ENCODE results near the gene ARL8A.
"Not testable (repeated sequence)": the region's sequence is repeated elsewhere in the genome, so short reads cannot be mapped to it uniquely, and the experiment has no call there.

The ARL8A gene

DNA sequence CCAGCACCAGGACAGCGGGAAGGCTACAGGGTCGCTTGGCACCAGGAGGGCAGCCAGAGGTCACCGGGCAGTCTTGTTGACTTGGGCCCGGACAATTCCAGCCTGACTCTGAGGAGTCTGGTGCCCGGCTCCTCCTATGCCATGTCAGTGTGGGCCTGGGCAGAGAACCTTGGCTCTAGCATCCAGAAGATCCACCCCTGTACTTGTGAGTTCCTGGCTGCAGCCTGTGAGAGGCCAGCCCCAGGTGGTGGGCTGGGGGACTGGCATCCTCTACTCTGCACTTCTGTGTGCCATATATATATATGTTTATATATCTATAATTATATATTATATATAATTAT is 27.4 kb upstream of the ARL8A start:
- DNase-seq = no peak

DNA sequence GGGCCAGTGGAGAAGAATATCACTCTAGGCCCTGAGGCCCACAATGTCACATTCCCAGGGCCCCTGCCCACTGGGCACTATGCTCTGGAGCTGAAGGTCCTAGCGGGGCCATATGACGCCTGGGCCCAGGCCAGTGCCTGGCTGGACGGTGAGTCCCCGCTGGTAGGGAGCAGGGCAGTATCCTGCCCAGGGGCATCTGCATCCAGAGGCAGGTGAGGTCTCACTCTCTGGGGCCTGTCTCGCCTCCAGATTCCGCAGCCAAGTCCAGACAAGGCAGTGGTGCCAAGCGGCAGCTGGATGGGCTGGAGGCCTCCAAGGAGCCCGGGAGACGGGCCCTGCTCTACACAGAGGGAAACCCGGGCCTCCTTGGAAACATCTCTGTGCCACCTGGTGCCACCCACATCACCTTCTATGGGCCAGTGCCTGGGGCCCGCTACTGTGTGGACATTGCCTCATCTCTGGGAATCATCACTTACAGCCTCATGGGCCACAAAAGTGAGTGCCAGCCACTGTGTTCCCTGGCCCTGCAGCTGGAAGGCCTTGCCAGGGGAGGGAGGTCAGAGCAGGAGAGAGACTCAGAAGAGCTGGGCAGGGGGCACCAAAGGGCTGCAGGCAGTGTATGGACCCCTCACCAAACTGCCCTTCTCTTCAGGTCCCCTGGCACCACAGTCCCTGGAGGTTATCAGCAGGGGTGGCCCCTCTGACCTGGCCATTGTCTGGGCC is 26.9 kb upstream of the ARL8A start:
- DNase-seq = no peak

DNA sequence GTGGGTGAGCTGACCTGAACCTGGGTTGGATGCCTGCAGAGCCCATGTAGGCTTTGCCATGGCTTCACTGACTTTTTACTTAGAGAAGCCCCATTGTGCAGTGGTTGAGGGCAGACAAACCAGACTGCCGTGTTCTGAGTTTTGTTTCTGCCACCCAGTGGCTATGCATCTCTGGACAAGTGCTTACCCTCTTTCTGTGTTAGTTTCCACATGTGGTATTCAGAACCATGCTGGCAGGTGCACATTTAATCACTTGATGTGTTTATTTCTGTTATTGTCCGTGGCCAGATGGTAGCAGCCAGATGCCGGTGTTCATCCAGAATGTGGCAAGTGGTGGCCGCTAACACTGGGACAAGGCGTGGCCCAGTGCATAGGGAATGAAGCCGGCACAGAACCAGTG is 26.2 kb upstream of the ARL8A start:
- no peak for DNase-seq

DNA sequence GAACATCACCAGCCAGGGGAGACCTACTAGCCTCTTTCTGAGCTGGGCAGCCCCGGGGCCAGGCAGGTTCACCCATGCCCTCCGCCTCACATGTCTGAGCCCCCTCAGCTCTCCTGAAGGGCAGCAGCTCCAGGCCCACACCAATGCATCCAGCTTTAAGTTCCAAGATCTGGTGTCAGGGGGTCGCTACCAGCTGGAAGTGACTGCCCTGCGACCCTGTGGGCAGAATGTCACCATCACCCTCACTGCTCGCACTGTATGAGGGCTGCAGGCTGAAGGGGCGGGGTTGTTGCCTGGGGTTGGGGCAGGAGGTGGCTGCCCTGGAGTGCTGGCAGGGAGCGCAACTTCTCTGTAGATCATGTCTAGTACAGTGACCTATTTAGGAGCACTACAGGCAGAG is 24.3 kb upstream of the ARL8A start:
- no peak for DNase-seq

DNA sequence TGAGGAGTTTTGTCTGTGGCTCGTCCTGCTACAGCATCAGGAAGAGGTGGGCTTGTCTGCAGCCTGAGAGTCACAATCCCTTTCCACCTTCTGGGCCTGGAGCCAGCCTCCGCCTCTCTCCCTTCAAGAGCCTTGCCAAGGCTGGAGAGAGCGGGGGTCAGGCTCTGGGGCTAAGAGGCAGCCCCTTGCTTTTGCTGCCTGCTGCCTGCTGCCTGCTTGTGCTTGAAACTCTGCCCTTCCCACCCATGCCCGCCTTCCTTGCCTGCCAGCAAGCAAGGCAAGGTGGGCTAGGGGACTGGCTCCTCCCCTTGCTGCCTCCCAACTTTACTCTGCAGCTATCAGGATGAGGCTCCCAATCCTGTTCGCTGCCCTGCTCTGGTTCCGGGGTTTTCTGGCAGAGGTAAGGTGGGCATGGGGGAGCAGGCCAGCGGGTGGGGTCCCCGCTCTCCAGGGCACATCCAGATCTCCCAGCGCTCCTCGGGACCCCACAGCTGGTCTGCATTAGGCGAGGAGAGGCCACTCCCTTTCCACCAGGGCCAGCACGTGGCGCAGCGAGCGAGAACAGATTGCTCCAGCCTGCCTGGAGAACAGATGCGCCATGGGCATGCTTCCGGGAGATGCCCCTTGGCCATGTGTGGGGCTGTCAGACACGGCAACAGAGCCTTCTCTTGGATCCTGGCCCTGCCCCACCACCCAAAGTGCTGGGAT is 23.3 kb upstream of the ARL8A start:
- DNase-seq = no peak

DNA sequence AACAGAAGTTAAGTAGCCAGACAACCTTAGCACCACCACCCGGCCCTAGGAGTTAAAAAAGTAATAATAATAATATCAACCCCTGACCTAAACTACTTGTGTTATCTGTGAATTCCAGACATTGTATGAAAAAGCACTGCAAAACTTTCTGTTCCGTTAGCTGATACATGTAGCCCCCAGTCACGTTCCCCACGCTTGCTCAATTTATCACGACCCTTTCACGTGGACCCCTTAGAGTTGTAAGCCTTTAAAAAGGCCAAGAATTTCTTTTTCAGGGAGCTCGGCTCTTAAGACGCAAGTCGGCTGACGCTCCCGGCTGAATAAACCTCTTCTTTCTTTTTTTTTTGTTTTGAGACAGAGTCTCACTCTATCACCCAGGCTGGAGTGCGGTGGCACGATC is 22.5 kb upstream of the ARL8A start:
- DNase-seq = not testable (repeated sequence)

DNA sequence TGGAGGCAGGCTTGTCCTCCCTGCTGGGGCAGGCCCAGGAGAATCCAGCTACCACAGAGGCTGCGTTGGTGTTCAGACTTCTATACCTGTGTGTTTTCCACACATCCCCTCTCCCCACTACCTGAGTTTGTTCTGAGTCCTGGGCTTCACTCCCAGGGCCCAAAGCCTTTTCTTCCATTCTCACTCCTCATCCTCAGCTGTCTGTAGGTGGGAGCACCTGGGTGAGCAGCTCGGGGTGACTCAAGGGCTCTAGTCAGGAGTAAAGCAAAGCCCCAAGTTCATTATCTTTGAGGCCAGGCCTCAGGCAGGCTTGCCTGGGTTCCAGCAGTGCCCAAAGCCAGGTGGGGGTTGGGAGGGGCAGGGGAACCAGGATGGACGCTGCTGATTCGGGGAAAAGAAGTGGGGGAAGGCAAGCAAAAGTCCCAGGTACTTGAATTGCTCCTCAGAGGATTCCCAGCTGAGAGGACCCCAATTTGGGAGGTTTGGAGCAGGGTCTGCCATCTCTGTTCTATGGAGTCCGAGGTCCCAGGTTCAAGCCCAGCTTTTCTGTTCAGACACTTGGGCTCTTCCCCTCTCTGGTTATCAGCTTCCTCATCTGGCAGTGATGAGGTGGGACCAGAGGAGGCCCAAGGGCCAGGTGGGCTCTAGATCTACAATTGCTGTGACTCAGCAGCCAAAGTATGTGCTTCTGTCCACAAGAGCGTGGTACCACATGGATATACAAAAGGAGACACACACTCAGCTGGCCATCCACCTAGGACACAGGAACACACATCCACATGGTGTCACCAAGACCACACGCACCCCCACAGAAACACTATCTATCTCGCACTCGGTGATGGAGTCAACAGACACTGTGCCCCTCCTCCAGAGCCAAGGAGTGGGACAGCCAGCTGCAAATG is 21.7 kb upstream of the ARL8A start:
- DNase-seq = no peak

DNA sequence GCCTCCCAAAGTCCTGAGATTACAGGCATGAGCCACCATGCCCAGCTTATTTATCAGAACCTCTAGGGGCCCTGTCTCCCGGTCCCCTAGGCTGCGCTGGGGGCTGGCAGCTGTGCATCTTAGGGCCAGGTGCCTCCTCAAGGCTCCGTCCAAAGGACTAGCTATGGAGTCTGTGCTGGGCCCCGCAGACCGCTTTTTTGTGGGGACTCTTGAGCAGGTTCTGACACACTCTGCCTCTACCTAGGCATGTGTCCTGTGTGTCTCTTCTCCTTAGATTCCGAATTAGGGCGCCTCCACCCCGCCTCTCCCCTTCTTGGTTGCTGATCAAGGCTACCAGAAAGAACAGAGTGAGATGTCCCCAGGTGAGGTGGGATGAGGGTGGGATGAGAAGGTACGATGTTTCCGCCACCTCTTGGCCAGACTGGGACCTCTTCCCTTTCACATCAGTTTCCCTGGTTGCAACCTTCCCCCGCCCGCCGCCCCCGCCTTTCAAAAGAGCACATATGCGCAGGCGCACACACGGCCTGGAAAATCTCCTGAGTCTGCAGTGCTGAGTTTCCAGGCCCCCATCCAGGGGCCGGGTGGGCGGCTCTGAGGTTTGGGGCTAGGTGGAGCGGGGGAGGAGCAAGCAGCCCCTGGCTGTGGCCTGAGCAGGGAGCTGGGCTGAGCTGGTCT is 20.9 kb upstream of the ARL8A start:
- no peak for DNase-seq

DNA sequence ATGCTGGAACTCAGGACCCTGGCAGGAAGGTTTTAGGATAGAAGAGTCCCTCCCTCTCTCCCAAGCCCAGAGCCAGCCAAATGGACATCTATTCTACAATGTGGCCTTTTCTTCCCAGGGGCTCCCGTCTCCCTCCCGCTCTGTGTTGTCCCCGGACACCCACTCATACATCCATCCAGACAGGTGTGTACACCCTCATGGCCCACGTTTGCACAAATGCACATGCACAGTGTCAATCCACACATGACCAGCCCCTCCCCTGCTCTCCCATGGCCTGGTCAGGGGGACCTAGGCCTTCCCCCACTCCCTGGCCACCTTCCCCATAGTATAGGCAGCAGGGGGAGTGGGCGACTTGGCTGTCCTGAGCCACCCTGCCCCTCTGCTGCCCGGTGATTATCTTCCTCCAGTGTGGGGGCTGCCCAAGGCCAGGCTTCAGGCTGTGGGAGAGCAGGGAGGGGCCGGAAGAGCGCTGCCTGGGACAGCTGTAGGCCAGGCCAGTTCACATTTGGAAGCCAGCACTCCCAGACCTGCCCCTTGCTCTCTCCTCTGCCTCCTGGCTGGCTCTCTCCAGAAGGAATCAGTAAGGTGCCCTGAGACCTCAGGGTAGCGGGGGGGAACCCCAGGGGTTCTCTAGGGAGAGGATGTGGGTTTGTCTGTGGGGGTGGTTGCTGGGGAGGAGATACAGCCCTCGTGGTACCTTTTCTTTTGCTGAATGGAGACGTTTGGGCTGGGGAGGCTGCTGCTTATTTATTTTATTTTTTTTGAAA is 19.9 kb upstream of the ARL8A start:
- DNase-seq = no peak

DNA sequence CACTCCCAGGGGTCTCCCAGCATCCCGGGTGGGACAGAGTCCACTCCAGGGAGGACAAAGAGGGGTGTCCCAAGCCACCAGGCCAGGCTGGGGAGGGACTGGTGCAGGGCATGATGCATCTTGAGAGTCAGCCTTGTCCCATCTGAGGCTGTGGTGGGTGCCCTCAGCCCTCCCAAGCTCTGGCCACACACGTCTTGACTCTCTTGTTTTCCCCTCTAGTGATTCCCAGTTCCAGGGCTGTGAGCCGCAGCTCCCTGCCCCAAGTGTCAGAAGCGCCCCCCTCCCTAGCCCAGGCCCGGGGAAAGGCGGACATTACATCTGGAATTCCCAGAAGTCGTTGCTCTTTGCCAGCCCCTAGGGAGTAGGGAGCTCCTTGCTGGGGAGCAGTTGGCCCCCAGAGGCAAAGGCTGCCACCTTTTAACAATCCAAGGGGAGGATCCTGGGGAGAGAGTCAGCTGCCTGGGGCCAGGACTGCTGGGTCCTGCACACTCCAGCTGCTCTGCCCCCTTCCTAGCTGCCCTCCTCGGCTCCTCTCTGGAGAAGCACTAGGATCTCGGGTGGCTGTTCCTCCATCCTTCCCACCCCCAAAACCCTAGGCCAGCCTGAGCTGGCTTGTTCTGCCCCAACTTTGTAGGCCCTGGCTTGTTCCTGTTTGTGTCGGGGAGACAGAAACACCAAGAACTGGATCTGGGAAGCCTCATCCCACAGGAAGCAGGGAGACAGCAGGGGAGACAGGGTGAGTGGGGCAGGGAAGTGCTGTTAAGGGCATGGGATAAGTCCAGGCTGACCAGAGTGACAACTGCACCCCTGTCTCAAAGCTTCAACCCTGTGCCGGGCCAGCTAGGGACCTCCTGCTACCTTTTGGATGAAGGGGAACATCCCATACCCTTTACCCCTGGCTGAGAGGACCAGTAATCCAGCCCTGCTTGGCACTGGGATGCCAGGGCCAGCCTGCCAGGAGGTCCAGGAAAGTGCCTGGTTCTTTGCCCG is 19.0 kb upstream of the ARL8A start:
- no peak for DNase-seq

DNA sequence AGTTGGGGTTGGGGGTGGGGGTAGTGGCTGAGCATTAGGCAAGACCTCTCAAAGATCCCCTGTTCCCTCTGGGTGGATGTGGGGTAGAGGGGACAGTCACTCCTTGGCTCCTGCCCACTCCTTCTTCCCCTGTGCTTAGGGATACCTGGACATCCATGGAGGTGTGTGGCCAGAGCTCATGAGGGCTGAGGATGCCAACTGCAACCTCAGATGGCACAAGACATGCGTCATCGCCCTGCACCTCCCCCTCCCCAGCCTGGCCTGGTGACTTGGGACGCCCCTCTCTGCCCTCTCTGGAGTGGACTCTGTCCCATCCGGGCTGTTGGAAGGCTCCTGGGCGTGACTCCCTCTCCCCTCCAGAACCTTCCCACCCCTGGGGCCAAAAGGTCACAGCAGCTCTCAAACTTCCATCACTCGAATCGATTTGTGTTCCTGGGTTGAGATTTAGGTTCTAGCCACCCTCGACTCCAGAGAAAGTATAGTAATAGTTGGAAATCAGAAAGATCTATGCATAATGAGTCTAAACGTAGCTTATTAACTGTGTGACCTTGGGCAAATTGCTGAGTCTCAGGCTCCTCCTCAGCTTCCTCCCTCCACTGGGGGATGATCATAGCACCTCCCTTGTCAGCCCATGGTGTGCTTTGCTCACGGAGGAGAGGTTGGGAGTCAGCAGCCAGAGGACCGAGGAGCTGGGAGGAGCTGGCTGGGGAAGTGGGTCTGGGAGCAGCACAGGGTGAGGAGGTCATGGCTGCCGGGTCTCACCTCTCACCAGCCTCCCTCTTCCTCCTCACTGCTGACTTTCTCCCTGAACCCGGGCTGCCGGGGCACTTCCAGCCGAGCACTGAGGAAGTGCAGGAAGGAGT is 18.1 kb upstream of the ARL8A start:
- no peak for DNase-seq

DNA sequence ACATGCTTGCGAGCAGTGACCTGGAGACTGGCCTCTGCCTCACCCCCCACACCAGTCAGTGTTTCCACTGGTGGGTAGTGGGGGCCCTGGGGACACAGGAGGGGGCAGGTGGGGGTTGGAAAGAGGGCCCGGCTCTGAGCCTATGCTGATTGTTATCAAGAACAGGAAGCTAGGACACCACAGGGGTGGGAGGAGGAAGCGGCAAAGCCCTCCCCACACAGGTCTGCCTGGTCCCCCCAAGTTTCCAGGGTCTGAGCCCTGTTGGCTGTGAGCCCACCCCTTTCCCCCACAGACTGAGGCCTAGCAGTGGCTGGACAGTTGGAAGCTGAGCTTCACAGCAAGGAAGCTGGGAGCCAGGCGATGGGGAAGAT is 17.5 kb upstream of the ARL8A start:
- no peak for DNase-seq

DNA sequence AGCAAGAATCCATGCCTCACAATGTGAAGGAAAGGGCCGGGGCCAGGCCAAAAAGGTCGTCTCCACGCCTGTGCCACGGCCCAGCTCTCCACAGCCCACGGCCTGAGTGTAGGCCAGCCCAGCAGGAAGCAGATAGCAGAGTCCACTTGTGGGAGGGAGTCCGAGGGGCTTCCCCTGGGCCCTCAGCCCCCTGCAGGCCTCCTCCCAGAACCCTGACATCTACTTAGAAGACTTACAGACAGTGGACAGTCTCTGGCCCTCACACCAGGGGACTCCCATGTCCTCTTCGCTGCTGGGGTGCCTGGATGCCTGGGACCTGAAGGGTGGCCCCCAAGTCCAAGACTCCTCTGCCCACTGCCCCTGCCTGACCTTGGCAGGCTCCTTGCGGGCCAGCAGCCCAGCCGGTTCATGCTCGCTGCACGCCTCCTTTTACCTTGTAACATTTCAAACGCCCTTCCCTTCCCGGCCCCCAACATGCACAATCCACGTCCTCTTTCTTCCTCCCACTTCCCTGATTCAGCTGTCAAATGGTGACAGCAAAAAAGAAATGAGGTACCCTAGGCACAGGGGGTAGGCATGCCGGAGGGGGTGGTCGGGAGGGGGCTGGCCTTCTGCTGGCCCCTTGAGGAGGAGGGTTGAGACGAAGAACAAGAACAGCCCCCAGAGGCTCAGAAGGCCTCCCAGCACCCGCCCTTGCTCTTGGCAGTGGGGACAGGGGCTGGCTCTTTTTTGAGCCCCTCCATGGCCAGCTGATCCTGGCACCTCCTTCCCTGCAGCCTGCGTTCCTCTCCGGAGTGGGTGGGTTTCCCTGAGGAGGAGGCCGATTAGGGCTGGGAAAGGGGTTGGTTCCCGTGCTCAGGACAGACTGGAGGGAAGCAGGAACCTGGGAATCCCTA is 16.9 kb upstream of the ARL8A start:
- DNase-seq = no peak

DNA sequence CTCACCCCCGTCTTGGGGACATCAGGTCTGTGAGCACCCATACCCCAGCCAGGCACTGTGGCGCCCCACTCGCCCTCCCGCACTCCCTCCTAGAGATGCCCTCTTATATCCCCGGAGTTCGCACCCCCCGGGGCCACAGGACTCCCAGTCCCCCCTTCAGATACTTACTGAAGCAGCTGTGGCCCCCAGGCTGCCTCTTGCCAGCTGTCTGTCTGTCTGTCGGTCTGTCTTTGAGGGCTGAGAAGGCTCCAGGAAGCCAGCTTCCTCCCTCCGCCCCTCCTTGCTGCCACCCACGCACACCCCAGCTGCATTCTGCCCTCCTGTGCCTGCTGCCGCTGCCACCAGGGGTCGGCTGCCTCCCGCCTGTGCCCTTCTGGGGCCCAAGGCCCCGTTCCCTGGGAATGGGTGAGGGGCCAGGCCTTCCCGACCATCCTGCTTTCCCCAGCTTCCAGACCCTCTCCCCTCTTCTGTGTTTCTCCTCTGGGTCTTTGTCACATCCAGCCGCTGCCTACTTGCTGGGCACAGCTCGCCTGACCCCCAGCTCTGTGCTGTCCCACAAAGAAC is 15.9 kb upstream of the ARL8A start, which contains the start of gene PTPN7:
TSS of gene PTPN7 (minus strand) at position 226 of the 564 bp plus-strand sequence. CDS start 1,200 bp downstream, outside the sequence.
- peak; percentile 52 to 80 for DNase-seq

DNA sequence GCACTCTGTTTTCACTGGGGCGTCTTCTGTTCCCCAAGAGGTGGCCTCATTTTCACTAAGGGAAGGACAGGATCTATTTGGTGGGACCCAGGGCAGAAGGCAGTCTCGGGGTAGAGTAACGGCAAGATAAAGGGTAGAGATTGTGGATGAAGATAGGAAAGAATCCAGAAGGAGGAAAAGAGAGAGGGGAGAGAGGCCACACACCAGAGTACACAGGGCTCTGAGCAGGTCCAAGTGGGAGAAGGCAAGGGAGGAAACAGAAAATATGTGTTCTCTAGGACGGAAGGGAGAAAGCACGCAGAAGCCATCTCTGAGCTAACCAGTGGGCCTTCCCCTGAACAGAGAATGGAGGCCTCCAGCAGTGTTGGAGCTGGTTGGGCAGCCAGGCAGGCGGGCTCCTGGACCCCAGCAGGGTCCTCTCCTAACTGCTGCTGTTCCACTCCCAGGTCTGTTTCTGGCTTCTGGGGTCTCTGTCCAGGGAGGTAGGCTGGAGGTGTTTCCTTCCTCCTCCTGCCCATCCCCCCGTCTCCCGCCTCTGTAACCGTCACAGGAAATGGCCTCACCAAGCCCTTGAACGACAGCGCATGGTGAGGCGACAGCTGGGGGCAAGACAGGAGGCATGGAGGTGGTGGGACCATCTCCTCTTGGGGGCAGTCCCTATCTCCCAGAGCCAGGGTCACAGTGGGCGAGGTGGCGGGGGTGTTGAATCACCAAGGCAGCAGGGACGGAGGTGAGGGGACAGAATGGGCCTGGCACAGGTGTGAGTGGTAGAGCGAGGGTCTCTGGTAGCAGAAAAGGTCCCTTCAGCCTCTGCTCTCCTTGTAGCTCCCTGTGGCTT is 15.2 kb upstream of the ARL8A start:
- DNase-seq = peak in 1 of 2 donors; percentile 38

DNA sequence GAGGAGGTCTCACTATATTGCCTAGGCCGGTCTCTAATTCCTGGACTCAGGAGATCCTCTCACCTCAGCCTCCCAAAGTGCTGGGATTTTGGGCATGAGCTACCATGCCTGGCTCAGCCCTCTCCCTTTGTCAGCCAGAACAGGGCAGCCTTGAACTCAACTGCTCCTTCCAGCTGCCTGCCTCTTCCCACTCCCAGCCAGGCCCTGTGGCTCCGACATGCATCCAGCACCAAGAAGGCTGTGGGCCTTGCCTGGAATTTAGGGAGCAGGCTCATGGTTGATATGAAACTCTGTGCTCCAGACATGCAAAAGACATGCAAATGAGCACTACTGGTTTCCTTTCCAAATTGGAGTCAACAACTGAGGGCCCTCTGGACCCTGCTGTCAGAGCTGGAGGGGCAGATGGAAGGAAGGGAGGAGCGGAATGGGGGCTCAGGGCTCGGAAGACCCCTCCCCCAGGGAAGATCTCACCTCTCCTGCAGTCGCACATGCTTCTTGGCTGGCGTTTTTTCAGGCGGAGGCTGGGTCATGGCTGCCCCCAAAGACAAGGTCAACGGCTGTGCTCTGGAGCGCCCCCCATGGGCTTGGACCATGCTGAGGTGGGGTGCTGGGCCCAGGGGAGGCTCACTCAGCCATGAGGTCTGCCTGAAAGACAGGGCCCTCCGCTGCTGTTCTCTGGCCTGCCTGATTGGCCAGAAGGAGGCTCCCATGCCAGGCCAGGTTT is 14.4 kb upstream of the ARL8A start:
- no peak for DNase-seq

DNA sequence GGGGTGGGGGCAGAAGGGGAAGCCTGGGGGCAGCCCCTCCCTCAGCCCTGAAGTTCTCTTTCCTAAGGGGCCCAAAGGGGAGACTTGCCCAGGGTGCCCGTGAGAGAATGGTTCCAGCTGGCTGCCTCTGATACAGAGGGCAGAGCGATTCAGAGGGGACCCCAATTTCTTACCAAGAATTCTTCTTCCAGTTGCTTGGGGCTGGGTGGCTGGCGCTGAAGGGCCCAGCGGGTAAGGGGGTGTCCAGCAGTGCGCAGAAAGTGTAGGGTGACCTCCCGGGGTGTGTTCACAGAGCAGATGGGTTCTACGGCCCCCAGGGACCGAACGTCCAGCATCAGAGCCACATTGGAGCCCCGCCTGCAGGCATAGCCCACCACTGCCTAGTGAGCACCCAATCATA is 13.4 kb upstream of the ARL8A start:
- DNase-seq = no peak
